ENCODE results near the gene CAPNS1. TPM values are rescaled to one million over a fixed set of nuclear protein-coding genes. Genes with fewer than 3 reads are reported as not detected.

The CAPNS1 gene
- total and polyA plus RNA-seq, 9 of the 15 experiments (the other 6 are each of a cell fraction or from before 2014, with no cell fraction given), result 77.9 to 576 (median 258) TPM

GRCh38 chr19:36139473-36140303, at the start of gene CAPNS1 (continued):
- TF ChIP-seq, protein P1, sequence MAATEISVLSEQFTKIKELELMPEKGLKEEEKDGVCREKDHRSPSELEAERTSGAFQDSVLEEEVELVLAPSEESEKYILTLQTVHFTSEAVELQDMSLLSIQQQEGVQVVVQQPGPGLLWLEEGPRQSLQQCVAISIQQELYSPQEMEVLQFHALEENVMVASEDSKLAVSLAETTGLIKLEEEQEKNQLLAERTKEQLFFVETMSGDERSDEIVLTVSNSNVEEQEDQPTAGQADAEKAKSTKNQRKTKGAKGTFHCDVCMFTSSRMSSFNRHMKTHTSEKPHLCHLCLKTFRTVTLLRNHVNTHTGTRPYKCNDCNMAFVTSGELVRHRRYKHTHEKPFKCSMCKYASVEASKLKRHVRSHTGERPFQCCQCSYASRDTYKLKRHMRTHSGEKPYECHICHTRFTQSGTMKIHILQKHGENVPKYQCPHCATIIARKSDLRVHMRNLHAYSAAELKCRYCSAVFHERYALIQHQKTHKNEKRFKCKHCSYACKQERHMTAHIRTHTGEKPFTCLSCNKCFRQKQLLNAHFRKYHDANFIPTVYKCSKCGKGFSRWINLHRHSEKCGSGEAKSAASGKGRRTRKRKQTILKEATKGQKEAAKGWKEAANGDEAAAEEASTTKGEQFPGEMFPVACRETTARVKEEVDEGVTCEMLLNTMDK (IDR thresholded peaks at IDR 0.05; ENCODE audit: borderline replicate concordance, insufficient read depth, low read depth, low read length, poor library complexity, severe bottlenecking), result no peak
- no peak for TF ChIP-seq ZNF263 (CRISPR knock-in tag; IDR thresholded peaks at IDR 0.05; ENCODE audit: borderline replicate concordance)
- peak; percentile 93 for TF ChIP-seq RB1 (IDR thresholded peaks at IDR 0.05; ENCODE audit: low read depth)
- TF ChIP-seq DDX20 (tag; IDR thresholded peaks at IDR 0.05; ENCODE audit: low read depth), result no peak
- TF ChIP-seq, protein P2, sequence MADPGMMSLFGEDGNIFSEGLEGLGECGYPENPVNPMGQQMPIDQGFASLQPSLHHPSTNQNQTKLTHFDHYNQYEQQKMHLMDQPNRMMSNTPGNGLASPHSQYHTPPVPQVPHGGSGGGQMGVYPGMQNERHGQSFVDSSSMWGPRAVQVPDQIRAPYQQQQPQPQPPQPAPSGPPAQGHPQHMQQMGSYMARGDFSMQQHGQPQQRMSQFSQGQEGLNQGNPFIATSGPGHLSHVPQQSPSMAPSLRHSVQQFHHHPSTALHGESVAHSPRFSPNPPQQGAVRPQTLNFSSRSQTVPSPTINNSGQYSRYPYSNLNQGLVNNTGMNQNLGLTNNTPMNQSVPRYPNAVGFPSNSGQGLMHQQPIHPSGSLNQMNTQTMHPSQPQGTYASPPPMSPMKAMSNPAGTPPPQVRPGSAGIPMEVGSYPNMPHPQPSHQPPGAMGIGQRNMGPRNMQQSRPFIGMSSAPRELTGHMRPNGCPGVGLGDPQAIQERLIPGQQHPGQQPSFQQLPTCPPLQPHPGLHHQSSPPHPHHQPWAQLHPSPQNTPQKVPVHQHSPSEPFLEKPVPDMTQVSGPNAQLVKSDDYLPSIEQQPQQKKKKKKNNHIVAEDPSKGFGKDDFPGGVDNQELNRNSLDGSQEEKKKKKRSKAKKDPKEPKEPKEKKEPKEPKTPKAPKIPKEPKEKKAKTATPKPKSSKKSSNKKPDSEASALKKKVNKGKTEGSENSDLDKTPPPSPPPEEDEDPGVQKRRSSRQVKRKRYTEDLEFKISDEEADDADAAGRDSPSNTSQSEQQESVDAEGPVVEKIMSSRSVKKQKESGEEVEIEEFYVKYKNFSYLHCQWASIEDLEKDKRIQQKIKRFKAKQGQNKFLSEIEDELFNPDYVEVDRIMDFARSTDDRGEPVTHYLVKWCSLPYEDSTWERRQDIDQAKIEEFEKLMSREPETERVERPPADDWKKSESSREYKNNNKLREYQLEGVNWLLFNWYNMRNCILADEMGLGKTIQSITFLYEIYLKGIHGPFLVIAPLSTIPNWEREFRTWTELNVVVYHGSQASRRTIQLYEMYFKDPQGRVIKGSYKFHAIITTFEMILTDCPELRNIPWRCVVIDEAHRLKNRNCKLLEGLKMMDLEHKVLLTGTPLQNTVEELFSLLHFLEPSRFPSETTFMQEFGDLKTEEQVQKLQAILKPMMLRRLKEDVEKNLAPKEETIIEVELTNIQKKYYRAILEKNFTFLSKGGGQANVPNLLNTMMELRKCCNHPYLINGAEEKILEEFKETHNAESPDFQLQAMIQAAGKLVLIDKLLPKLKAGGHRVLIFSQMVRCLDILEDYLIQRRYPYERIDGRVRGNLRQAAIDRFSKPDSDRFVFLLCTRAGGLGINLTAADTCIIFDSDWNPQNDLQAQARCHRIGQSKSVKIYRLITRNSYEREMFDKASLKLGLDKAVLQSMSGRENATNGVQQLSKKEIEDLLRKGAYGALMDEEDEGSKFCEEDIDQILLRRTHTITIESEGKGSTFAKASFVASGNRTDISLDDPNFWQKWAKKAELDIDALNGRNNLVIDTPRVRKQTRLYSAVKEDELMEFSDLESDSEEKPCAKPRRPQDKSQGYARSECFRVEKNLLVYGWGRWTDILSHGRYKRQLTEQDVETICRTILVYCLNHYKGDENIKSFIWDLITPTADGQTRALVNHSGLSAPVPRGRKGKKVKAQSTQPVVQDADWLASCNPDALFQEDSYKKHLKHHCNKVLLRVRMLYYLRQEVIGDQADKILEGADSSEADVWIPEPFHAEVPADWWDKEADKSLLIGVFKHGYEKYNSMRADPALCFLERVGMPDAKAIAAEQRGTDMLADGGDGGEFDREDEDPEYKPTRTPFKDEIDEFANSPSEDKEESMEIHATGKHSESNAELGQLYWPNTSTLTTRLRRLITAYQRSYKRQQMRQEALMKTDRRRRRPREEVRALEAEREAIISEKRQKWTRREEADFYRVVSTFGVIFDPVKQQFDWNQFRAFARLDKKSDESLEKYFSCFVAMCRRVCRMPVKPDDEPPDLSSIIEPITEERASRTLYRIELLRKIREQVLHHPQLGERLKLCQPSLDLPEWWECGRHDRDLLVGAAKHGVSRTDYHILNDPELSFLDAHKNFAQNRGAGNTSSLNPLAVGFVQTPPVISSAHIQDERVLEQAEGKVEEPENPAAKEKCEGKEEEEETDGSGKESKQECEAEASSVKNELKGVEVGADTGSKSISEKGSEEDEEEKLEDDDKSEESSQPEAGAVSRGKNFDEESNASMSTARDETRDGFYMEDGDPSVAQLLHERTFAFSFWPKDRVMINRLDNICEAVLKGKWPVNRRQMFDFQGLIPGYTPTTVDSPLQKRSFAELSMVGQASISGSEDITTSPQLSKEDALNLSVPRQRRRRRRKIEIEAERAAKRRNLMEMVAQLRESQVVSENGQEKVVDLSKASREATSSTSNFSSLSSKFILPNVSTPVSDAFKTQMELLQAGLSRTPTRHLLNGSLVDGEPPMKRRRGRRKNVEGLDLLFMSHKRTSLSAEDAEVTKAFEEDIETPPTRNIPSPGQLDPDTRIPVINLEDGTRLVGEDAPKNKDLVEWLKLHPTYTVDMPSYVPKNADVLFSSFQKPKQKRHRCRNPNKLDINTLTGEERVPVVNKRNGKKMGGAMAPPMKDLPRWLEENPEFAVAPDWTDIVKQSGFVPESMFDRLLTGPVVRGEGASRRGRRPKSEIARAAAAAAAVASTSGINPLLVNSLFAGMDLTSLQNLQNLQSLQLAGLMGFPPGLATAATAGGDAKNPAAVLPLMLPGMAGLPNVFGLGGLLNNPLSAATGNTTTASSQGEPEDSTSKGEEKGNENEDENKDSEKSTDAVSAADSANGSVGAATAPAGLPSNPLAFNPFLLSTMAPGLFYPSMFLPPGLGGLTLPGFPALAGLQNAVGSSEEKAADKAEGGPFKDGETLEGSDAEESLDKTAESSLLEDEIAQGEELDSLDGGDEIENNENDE (IDR thresholded peaks at IDR 0.05; ENCODE audit: low read depth, low read length), result no peak
- TF ChIP-seq, protein P3, sequence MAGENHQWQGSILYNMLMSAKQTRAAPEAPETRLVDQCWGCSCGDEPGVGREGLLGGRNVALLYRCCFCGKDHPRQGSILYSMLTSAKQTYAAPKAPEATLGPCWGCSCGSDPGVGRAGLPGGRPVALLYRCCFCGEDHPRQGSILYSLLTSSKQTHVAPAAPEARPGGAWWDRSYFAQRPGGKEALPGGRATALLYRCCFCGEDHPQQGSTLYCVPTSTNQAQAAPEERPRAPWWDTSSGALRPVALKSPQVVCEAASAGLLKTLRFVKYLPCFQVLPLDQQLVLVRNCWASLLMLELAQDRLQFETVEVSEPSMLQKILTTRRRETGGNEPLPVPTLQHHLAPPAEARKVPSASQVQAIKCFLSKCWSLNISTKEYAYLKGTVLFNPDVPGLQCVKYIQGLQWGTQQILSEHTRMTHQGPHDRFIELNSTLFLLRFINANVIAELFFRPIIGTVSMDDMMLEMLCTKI (IDR thresholded peaks at IDR 0.05; ENCODE audit: partially characterized antibody), result no peak

Measured in K562 (cell line).